ENCODE measurements around the gene MAB21L4. TPM values are rescaled to one million over a fixed set of nuclear protein-coding genes. Genes with fewer than 3 reads are reported as not detected.

The MAB21L4 gene
- total RNA-seq, 1 experiment from 2014 or later, result not detected

DNA sequence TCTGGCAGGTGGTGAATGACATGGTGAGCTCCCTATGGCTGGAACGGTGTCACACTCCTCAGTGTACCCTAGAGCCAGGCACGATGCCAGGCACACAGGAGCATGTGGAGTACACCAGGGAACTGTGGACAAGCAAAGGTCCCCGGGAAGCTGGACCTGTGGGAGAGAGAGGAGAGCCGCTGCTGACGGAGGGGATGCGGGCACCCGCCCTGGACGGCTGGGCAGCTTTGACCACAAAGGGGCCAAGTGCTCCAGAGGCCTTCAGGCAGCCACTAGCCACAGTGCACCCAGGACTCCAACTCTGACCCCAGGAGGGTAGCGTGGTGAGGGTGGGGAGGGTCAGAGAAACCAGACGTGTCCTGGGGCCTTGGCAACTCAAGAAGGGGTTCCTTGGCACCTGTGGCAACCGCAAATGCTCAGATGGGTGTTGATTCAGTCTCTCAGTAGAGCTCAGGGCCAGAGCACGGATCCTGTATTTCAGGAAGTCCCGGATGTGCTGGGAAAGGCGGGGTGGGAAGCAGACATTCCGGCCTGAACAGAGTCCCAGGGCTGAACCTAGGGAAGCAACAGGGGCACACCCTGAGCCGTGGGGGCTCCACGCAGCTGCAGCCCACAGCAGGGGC is 2.3 kb upstream of the MAB21L4 start:
- Histone ChIP-seq H3K79me2 (ENCODE audit: insufficient read depth, low read length) (no peaks in the 10 kb centered on the region), H3K4me1 (ENCODE audit: control insufficient read depth in 1 of 2, insufficient read depth in 2 of 2, low read length in 2 of 2) (peaks cover 30 to 54% of the 10 kb centered on the region in 2 experiments), H3K36me3 (ENCODE audit: control insufficient read depth in 1 of 2, insufficient read depth in 2 of 2, low read length in 2 of 2) (no peaks in the 10 kb centered on the region), H3K9me3 (ENCODE audit: control insufficient read depth in 1 of 2, insufficient read depth in 1 of 2, low read depth in 1 of 2, low read length in 2 of 2) (no peaks in the 10 kb centered on the region), H2AFZ (ENCODE audit: low read depth, low read length, poor library complexity, severe bottlenecking) (no peak overlapping the region), H3K27me3 (ENCODE audit: insufficient read depth, low read length) (peaks cover 18% of the 10 kb centered on the region; the same call in 1 of the 2 replicates), H3K9ac (ENCODE audit: low read length) (no peak overlapping the region), H3K9me2 (ENCODE audit: insufficient read depth) (no peaks in the 10 kb centered on the region), H3K27ac (ENCODE audit: low read depth, low read length) (no peak overlapping the region), H3K4me2 (ENCODE audit: low read length) (no peak overlapping the region), H4K20me1 (ENCODE audit: insufficient read depth) (no peaks in the 10 kb centered on the region), H3K4me3 (replicated peaks in 1 of 2; ENCODE audit: low read depth in 1 of 2, low read length in 2 of 2) (no peak overlapping the region)
- ChIA-PET RAD21 (ENCODE audit: low non-redundant PET in 1 of 2, low total read pairs in 2 of 2, uncharacterized antibody in 2 of 2, unreplicated experiment in 2 of 2) (no interaction called here), POLR2A (no interaction called here), CTCF (interaction anchor here (2.5 kb wide), 1 partner anchor 16 kb away, joined by 8 read pairs; no protein-coding TSS in a partner anchor)
- intact Hi-C loops (cut with micrococcal nuclease), result no loop called here
- DNase-seq (ENCODE audit: low read depth, low spot score) (no peak), ATAC-seq (no peak)
- no TSS peak for BruUV-seq (replicated peaks)
- TF ChIP-seq SRF (IDR thresholded peaks at IDR 0.05; ENCODE audit: low read depth), result no peak

DNA sequence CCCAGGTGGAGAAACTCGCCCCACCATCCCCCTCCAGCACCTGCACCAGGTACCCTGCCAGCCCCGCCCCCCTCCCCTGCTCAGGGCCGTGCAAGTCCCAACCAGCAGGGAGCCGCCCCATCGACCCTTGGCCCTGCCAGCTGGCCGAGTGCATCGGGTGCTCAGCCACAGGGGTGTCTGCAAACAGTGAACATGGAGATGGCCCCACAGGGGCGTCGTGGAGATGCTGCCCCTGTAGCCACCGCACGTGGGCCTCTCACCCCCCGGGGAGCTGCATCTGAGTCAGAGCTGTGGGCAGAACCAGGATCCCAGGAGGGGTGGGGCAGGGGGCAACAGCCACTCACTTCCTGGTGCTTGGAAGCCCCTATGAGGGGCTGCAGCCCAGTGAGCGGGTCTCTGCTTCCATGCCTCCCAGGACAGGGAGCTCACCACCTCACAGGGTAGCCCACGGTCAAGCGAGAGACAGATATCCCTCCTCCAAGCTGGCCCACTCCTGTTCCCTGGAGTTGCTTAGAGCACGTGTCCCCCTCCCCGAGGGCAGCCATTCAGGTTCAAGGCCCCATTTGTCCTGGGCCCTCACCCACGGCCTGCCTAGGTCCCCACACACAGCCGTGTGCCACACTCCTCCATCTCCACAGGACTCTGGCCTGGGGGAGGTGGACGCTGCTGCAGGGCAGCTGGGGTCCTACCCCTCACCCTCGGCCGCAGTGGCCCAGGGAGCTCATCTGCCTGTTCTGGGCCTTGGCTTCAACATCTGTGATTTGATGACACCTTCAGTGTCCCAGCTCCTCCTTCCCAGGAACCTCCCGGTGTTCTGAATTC is 1.1 kb upstream of the MAB21L4 start:
- Histone ChIP-seq H3K36me3 (ENCODE audit: control insufficient read depth in 1 of 2, insufficient read depth in 2 of 2, low read length in 2 of 2) (no peaks in the 10 kb centered on the region), H3K79me2 (ENCODE audit: insufficient read depth, low read length) (no peaks in the 10 kb centered on the region), H3K4me1 (ENCODE audit: control insufficient read depth in 1 of 2, insufficient read depth in 2 of 2, low read length in 2 of 2) (peaks cover 34 to 60% of the 10 kb centered on the region in 2 experiments), H3K27ac (ENCODE audit: low read depth, low read length) (no peak overlapping the region), H2AFZ (ENCODE audit: low read depth, low read length, poor library complexity, severe bottlenecking) (no peak overlapping the region), H3K4me3 (replicated peaks in 1 of 2; ENCODE audit: low read depth in 1 of 2, low read length in 2 of 2) (no peak overlapping the region), H4K20me1 (ENCODE audit: insufficient read depth) (no peaks in the 10 kb centered on the region), H3K9me3 (ENCODE audit: control insufficient read depth in 1 of 2, insufficient read depth in 1 of 2, low read depth in 1 of 2, low read length in 2 of 2) (no peaks in the 10 kb centered on the region), H3K9me2 (ENCODE audit: insufficient read depth) (no peaks in the 10 kb centered on the region), H3K9ac (ENCODE audit: low read length) (peak overlapping the region; percentile 3; the same call in 1 of the 2 replicates), H3K27me3 (ENCODE audit: insufficient read depth, low read length) (peaks cover 13% of the 10 kb centered on the region; the same call in 1 of the 2 replicates), H3K4me2 (ENCODE audit: low read length) (peak overlapping the region; percentile 75)
- TF ChIP-seq ZNF274 (IDR thresholded peaks at IDR 0.05; ENCODE audit: low read depth, low read length), result no peak
- TF ChIP-seq JUND (IDR thresholded peaks at IDR 0.05), result no peak
- TF ChIP-seq POLR2A (IDR thresholded peaks at IDR 0.05; ENCODE audit: borderline replicate concordance, extremely low read depth, insufficient read depth, insufficient read length), result no peak
- TF ChIP-seq, protein P1, sequence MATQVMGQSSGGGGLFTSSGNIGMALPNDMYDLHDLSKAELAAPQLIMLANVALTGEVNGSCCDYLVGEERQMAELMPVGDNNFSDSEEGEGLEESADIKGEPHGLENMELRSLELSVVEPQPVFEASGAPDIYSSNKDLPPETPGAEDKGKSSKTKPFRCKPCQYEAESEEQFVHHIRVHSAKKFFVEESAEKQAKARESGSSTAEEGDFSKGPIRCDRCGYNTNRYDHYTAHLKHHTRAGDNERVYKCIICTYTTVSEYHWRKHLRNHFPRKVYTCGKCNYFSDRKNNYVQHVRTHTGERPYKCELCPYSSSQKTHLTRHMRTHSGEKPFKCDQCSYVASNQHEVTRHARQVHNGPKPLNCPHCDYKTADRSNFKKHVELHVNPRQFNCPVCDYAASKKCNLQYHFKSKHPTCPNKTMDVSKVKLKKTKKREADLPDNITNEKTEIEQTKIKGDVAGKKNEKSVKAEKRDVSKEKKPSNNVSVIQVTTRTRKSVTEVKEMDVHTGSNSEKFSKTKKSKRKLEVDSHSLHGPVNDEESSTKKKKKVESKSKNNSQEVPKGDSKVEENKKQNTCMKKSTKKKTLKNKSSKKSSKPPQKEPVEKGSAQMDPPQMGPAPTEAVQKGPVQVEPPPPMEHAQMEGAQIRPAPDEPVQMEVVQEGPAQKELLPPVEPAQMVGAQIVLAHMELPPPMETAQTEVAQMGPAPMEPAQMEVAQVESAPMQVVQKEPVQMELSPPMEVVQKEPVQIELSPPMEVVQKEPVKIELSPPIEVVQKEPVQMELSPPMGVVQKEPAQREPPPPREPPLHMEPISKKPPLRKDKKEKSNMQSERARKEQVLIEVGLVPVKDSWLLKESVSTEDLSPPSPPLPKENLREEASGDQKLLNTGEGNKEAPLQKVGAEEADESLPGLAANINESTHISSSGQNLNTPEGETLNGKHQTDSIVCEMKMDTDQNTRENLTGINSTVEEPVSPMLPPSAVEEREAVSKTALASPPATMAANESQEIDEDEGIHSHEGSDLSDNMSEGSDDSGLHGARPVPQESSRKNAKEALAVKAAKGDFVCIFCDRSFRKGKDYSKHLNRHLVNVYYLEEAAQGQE (IDR thresholded peaks at IDR 0.05; ENCODE audit: low read depth), result no peak
- no peak for TF ChIP-seq EGR1 (IDR thresholded peaks at IDR 0.05; ENCODE audit: low read depth)
- TF ChIP-seq, protein P2, sequence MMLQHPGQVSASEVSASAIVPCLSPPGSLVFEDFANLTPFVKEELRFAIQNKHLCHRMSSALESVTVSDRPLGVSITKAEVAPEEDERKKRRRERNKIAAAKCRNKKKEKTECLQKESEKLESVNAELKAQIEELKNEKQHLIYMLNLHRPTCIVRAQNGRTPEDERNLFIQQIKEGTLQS (IDR thresholded peaks at IDR 0.05), result no peak
- no peak; the same call in 1 of the 2 replicates for ATAC-seq
- intact Hi-C loops (cut with micrococcal nuclease), result no loop called here
- DNase-seq (ENCODE audit: low read depth, low spot score), result no peak
- ChIA-PET CTCF (interaction anchor here (1.3 to 2.5 kb wide), 2 partner anchors 17 kb away, joined by 4 to 8 read pairs; no protein-coding TSS in a partner anchor), RAD21 (ENCODE audit: low non-redundant PET in 1 of 2, low total read pairs in 2 of 2, uncharacterized antibody in 2 of 2, unreplicated experiment in 2 of 2) (no interaction called here), POLR2A (no interaction called here)
- BruUV-seq (replicated peaks), result no TSS peak
